ENCODE results near the gene MYL10. TPM values are rescaled to one million over a fixed set of nuclear protein-coding genes. Genes with fewer than 3 reads are reported as not detected.

MYL10 gene
- total RNA-seq, 2 donors from 2014 or later, result not detected

DNA sequence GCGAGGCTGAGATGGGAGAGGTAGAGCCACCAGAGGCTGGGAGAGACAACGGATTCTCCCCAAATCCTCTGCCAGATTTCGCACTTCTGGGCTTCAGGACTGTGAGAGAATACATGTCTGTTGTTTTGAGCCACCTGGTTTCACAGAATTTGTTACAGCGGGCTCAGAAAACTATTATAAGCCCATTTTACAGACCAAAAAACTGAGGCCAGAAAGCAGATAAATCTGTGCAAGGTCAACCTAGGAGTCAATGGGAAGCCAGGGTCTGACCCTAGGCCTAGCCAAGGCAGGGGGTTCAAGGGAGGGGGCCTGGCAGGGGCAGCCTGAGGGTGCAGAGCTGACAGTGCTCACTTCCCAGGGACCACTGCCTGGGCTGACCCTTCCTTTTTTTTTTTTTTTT is 8.7 kb downstream of the MYL10 start:
- TF ChIP-seq, protein P1, sequence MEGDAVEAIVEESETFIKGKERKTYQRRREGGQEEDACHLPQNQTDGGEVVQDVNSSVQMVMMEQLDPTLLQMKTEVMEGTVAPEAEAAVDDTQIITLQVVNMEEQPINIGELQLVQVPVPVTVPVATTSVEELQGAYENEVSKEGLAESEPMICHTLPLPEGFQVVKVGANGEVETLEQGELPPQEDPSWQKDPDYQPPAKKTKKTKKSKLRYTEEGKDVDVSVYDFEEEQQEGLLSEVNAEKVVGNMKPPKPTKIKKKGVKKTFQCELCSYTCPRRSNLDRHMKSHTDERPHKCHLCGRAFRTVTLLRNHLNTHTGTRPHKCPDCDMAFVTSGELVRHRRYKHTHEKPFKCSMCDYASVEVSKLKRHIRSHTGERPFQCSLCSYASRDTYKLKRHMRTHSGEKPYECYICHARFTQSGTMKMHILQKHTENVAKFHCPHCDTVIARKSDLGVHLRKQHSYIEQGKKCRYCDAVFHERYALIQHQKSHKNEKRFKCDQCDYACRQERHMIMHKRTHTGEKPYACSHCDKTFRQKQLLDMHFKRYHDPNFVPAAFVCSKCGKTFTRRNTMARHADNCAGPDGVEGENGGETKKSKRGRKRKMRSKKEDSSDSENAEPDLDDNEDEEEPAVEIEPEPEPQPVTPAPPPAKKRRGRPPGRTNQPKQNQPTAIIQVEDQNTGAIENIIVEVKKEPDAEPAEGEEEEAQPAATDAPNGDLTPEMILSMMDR (IDR thresholded peaks at IDR 0.05), result no peak
- intact Hi-C loops (cut with DNase I), result no loop called here
- Histone ChIP-seq H3K36me3 (no peaks in the 10 kb centered on the region), H3K27me3 (peaks cover 4% of the 10 kb centered on the region), H3K9me3 (no peaks in the 10 kb centered on the region), H3K9ac (ENCODE audit: low read depth in 2 of 2, low read length in 2 of 2) (no peak overlapping the region), H3K4me3 (no peak overlapping the region), H3K4me1 (no peaks in the 10 kb centered on the region), H3K27ac (no peak overlapping the region)
- DNase-seq, result no peak

- H3K4me1 ChIP-seq, result no peaks in the 10 kb centered on the region
- intact Hi-C loops (cut with DNase I), result no loop called here
- no peaks in the 10 kb centered on the region for H3K9me3 ChIP-seq
- no peaks in the 10 kb centered on the region for H3K36me3 ChIP-seq
- H3K9ac ChIP-seq (ENCODE audit: low read depth in 2 of 2, low read length in 2 of 2), result no peak overlapping the region
- H3K27me3 ChIP-seq, result no peaks in the 10 kb centered on the region
- DNase-seq, result no peak
- TF ChIP-seq, protein P1 (IDR thresholded peaks at IDR 0.05), result no peak
- no peak overlapping the region for H3K27ac ChIP-seq
- no peak overlapping the region for H3K4me3 ChIP-seq
Observed at GRCh38 chr7:101618916-101619315, 10.2 kb downstream of the MYL10 start.

- no peaks in the 10 kb centered on the region for H3K9me3 ChIP-seq
- TF ChIP-seq, protein P1 (IDR thresholded peaks at IDR 0.05), result no peak
- no peaks in the 10 kb centered on the region for H3K36me3 ChIP-seq
- H3K27me3 ChIP-seq, result no peaks in the 10 kb centered on the region
- no peak overlapping the region for H3K4me3 ChIP-seq
- intact Hi-C loops (cut with DNase I), result no loop called here
- no peaks in the 10 kb centered on the region for H3K4me1 ChIP-seq
- H3K27ac ChIP-seq, result no peak overlapping the region
- DNase-seq, result no peak
- no peak overlapping the region for H3K9ac ChIP-seq (ENCODE audit: low read depth in 2 of 2, low read length in 2 of 2)
Observed at GRCh38 chr7:101618207-101618839, 10.8 kb downstream of the MYL10 start.

DNA sequence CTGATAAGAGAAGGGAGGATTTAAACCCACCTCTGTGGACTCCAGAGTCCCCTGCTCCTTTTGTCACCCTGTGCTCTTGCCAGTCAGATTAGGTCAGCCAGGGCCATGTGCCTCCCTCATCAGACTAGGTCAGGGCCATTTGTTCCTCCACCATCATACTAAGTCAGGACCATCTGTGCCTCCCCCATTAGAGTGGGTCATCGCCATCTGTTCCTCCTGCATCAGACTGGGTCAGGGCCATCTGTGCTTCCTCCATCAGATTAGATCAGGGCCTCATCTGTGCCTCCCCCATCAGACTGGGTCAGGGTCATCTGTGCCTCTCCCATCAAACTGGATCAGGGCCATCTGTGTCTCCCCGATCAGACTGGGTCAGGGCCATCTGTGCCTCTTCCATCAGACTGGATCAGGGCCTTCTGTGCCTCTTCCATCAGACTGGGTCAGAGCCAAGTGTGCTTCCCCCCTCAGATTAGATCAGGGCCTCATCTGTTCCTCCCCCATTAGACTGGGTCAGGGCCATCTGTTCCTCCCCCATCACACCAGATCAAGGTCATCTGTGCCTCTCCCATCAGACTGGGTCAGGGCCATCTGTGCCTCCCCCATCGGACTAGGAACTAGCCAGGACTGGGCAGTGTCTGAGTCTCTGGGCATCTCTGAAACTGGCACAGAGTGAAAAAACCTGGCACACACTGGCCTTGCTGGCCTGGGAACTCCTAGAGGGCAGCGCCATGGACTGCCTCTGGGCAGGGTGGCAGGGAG is 11.5 kb downstream of the MYL10 start:
- TF ChIP-seq, protein P1 (IDR thresholded peaks at IDR 0.05), result no peak
- H3K9me3 ChIP-seq, result no peaks in the 10 kb centered on the region
- no peaks in the 10 kb centered on the region for H3K36me3 ChIP-seq
- H3K4me3 ChIP-seq, result no peak overlapping the region
- H3K27ac ChIP-seq, result no peak overlapping the region
- no peaks in the 10 kb centered on the region for H3K27me3 ChIP-seq
- H3K4me1 ChIP-seq, result no peaks in the 10 kb centered on the region
- intact Hi-C loops (cut with DNase I), result no loop called here
- no peak for DNase-seq
- H3K9ac ChIP-seq (ENCODE audit: low read depth in 2 of 2, low read length in 2 of 2), result no peak overlapping the region

DNA sequence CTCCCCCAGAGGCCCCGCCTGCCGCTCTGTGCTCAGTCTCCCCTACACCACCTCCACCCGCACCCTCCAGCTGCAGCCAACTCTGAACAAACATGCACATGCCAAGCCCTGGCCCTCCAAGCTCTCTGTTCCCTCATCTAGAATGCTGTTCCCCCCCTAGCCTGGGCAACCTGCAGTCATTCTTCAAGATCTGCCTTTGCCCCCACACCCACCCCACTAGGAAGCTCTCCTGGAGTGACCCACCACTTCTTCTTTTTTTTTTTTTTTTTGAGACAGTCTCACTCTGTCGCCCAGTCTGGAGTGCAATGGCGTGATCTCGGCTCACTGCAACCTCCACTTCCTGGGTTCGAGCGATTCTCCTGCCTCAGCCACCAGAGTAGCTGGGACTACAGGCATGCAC is 13.7 kb downstream of the MYL10 start:
- TF ChIP-seq, protein P1 (IDR thresholded peaks at IDR 0.05), result no peak
- intact Hi-C loops (cut with DNase I), result no loop called here
- DNase-seq, result no peak

More for the DNA sequence above, 13.7 kb downstream of the MYL10 start:
- Histone ChIP-seq H3K4me1 (no peaks in the 10 kb centered on the region), H3K9ac (ENCODE audit: low read depth in 2 of 2, low read length in 2 of 2) (no peak overlapping the region), H3K4me3 (no peak overlapping the region), H3K27me3 (no peaks in the 10 kb centered on the region), H3K27ac (no peak overlapping the region), H3K9me3 (no peaks in the 10 kb centered on the region), H3K36me3 (no peaks in the 10 kb centered on the region)
